WTC11 (cell line): ENCODE results near the gene RSL1D1. TPM values are rescaled to one million over a fixed set of nuclear protein-coding genes. Genes with fewer than 3 reads are reported as not detected.
A peak's percentile ranks its signal among the peaks of the same experiment; 100 is the strongest.

Source experiments
- ATAC-seq: fragments of 200-7000 bp; cut with Tn5 transposase; 2 replicates; pipeline ENCODE4 v1.10.0; 2021; ENCODE audit warnings: mild to moderate bottlenecking, moderate library complexity
- CTCF ChIA-PET: fragments of 300-600 bp; sonication (Branson Sonifier 250); formaldehyde crosslinking; loops from one replicate; lab custom pipeline; 2021; ENCODE audit warnings: antibody characterized with exemption; lab: Charles Lee
- POLR2A ChIA-PET: fragments of 350-600 bp; sonication (Branson Sonifier 250); formaldehyde crosslinking; loops from one replicate; lab custom pipeline; 2021; ENCODE audit warnings: antibody characterized with exemption; lab: Charles Lee
- DNase-seq: peaks from one replicate; pipeline ENCODE4 v3.0.0; 2021; ENCODE audit warnings: low spot score
- H3K27ac Mint-ChIP-seq: 2 replicates; pipeline ENCODE4 v1.8.0; 2021; ENCODE audit warnings: mixed read lengths
- H3K27me3 Mint-ChIP-seq: 2 replicates; pipeline ENCODE4 v1.8.0; 2021; ENCODE audit warnings: low read depth, mild to moderate bottlenecking, moderate library complexity, mixed read lengths
- H3K36me3 Mint-ChIP-seq: 2 replicates; pipeline ENCODE4 v1.8.0; 2021; ENCODE audit warnings: mixed read lengths
- H3K4me1 Mint-ChIP-seq: 2 replicates; pipeline ENCODE4 v1.8.0; 2022; ENCODE audit warnings: mixed read lengths
- H3K4me3 Mint-ChIP-seq: 2 replicates; pipeline ENCODE4 v1.8.0; 2021; ENCODE audit warnings: mild to moderate bottlenecking, moderate library complexity, mixed read lengths
- H3K9me3 Mint-ChIP-seq: 2 replicates; pipeline ENCODE4 v1.8.0; 2021; ENCODE audit warnings: mixed read lengths
- CREB1 ChIP-seq: sonication (generic); formaldehyde crosslinking; IDR thresholded peaks from 2 replicates; pipeline ENCODE4 v1.8.0; 2023; ENCODE audit warnings: mild to moderate bottlenecking, missing genetic modification reagents
- ELF4 ChIP-seq: sonication (generic); formaldehyde crosslinking; IDR thresholded peaks from 2 replicates; pipeline ENCODE4 v1.8.1; 2022; ENCODE audit warnings: low read depth, mild to moderate bottlenecking, moderate library complexity, missing genetic modification reagents
- EMX1 ChIP-seq: fragments of 250-450 bp; sonication (Bioruptor Pico); IDR thresholded peaks from 2 replicates; pipeline ENCODE4 v1.8.0; 2021; ENCODE audit warnings: mild to moderate bottlenecking
- GABPB1 ChIP-seq: sonication (generic); formaldehyde crosslinking; IDR thresholded peaks from 2 replicates; pipeline ENCODE4 v1.8.1; 2023; ENCODE audit warnings: mild to moderate bottlenecking, missing genetic modification reagents
- IRF2 ChIP-seq: sonication (generic); formaldehyde crosslinking; IDR thresholded peaks from 2 replicates; pipeline ENCODE4 v1.8.0; 2022; ENCODE audit warnings: low read depth, missing genetic modification reagents, borderline replicate concordance
- MXD4 ChIP-seq: fragments of 250-450 bp; sonication (Bioruptor Pico); IDR thresholded peaks from 2 replicates; pipeline ENCODE4 v1.8.0; 2021; ENCODE audit warnings: mild to moderate bottlenecking, moderate library complexity, borderline replicate concordance
- NR3C1 ChIP-seq: sonication (generic); formaldehyde crosslinking; conservative IDR thresholded peaks from 2 replicates; pipeline ENCODE4 v1.8.1; 2023; ENCODE audit warnings: low read depth, mild to moderate bottlenecking, missing genetic modification reagents
- PRRX2 ChIP-seq: fragments of 250-450 bp; sonication (Bioruptor Pico); IDR thresholded peaks from 2 replicates; pipeline ENCODE4 v1.8.0; 2021; ENCODE audit warnings: mild to moderate bottlenecking
- SMAD4 ChIP-seq: sonication (generic); formaldehyde crosslinking; IDR thresholded peaks from 2 replicates; pipeline ENCODE4 v1.8.0; 2022; ENCODE audit warnings: mild to moderate bottlenecking, missing genetic modification reagents
- SOX15 ChIP-seq: fragments of 250-450 bp; sonication (Bioruptor Pico); IDR thresholded peaks from 2 replicates; pipeline ENCODE4 v1.9.0; 2021; ENCODE audit warnings: mild to moderate bottlenecking
- TCF7 ChIP-seq: sonication (generic); formaldehyde crosslinking; IDR thresholded peaks from 2 replicates; pipeline ENCODE4 v1.8.0; 2022; ENCODE audit warnings: mild to moderate bottlenecking, low read depth, missing genetic modification reagents, moderate library complexity
- TP53 ChIP-seq: sonication (generic); formaldehyde crosslinking; IDR thresholded peaks from 2 replicates; pipeline ENCODE4 v1.8.1; 2023; ENCODE audit warnings: mild to moderate bottlenecking, missing genetic modification reagents
- ZBTB21 ChIP-seq: sonication (generic); formaldehyde crosslinking; IDR thresholded peaks from 2 replicates; pipeline ENCODE4 v1.8.1; 2023; ENCODE audit warnings: mild to moderate bottlenecking, missing genetic modification reagents, borderline replicate concordance
- total RNA-seq: library from RNA; stranded (reverse); gene quantifications from 3 replicates; pipeline ENCODE4 v1.2.3, GENCODE V29; 2021
- TF ChIP-seq, protein P1 (sequence below): sonication (generic); formaldehyde crosslinking; IDR thresholded peaks from 2 replicates; pipeline ENCODE4 v1.8.1; 2023; ENCODE audit warnings: mild to moderate bottlenecking, missing genetic modification reagents
- TF ChIP-seq, protein P2 (sequence below): sonication (generic); formaldehyde crosslinking; IDR thresholded peaks from 2 replicates; pipeline ENCODE4 v1.8.1; 2022; ENCODE audit warnings: low read depth, mild to moderate bottlenecking, moderate library complexity, missing genetic modification reagents, borderline replicate concordance
- TF ChIP-seq, protein P3 (sequence below): sonication (generic); formaldehyde crosslinking; IDR thresholded peaks from 2 replicates; pipeline ENCODE4 v1.8.1; 2023; ENCODE audit warnings: mild to moderate bottlenecking, missing genetic modification reagents, borderline replicate concordance
- TF ChIP-seq, protein P4 (sequence below): sonication (generic); formaldehyde crosslinking; IDR thresholded peaks from 2 replicates; pipeline ENCODE4 v1.8.1; 2022; ENCODE audit warnings: low read depth, missing genetic modification reagents, borderline replicate concordance
- TF ChIP-seq, protein P5 (sequence below): fragments of 250-450 bp; sonication (Bioruptor Pico); IDR thresholded peaks from 2 replicates; pipeline ENCODE4 v1.9.0; 2021; ENCODE audit warnings: mild to moderate bottlenecking
- TF ChIP-seq, protein P6 (sequence below): sonication (generic); formaldehyde crosslinking; IDR thresholded peaks from 2 replicates; pipeline ENCODE4 v1.8.1; 2023; ENCODE audit warnings: mild to moderate bottlenecking, moderate library complexity, missing genetic modification reagents
- TF ChIP-seq, protein P7 (sequence below): sonication (generic); formaldehyde crosslinking; IDR thresholded peaks from 2 replicates; pipeline ENCODE4 v1.8.0; 2023; ENCODE audit warnings: missing genetic modification reagents
- TF ChIP-seq, protein P8 (sequence below): sonication (generic); formaldehyde crosslinking; IDR thresholded peaks from 2 replicates; pipeline ENCODE4 v1.8.1; 2022; ENCODE audit warnings: mild to moderate bottlenecking, moderate library complexity, missing genetic modification reagents

The RSL1D1 gene
- total RNA-seq, 1 experiment from 2014 or later: 227 TPM

DNA sequence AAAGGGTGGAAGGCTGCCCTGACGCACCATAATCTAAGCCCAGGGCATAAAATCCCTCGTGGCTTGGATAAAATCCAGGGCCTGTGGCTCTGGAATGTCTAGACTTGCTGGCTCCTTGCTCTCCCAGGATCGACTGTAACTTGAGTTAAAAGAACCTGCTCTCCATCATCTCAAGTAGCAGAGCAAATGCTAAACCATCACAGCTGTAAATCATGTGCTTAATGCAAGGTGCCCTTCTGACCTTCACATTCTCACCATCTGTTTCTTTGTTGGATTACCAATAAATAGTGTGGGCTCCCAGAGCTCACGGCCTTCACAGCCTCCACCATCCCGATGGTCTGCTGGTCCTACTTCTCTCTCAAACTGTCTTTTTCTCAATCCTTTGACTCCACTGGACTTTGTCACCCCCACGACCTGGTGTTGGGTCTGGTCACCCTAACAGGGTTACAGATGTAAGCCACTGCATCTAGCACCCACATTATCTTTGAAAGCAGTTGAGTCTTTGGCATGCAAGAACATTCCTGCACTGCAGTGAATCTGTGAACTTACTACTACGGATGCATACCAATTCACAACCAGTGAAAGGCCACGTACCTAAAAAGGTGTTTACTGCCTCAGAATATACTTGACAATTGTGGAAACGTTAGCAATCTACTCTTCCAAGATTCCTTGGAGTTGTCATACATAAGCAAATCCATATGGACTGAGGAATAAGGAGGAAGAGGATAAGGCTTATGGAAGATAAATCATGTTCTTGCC is 15.3 kb downstream of the RSL1D1 start (continued):
- TF ChIP-seq, protein P1, sequence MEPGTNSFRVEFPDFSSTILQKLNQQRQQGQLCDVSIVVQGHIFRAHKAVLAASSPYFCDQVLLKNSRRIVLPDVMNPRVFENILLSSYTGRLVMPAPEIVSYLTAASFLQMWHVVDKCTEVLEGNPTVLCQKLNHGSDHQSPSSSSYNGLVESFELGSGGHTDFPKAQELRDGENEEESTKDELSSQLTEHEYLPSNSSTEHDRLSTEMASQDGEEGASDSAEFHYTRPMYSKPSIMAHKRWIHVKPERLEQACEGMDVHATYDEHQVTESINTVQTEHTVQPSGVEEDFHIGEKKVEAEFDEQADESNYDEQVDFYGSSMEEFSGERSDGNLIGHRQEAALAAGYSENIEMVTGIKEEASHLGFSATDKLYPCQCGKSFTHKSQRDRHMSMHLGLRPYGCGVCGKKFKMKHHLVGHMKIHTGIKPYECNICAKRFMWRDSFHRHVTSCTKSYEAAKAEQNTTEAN (CRISPR knock-in tag): no peak
- TF ChIP-seq, protein P2, sequence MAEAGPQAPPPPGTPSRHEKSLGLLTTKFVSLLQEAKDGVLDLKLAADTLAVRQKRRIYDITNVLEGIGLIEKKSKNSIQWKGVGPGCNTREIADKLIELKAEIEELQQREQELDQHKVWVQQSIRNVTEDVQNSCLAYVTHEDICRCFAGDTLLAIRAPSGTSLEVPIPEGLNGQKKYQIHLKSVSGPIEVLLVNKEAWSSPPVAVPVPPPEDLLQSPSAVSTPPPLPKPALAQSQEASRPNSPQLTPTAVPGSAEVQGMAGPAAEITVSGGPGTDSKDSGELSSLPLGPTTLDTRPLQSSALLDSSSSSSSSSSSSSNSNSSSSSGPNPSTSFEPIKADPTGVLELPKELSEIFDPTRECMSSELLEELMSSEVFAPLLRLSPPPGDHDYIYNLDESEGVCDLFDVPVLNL (CRISPR knock-in tag): no peak
- peak; percentile 47; the same call in 1 of the 2 replicates for TF ChIP-seq EMX1 (CRISPR knock-in tag)
- no peak for TF ChIP-seq ELF4 (CRISPR knock-in tag)
- TF ChIP-seq, protein P3, sequence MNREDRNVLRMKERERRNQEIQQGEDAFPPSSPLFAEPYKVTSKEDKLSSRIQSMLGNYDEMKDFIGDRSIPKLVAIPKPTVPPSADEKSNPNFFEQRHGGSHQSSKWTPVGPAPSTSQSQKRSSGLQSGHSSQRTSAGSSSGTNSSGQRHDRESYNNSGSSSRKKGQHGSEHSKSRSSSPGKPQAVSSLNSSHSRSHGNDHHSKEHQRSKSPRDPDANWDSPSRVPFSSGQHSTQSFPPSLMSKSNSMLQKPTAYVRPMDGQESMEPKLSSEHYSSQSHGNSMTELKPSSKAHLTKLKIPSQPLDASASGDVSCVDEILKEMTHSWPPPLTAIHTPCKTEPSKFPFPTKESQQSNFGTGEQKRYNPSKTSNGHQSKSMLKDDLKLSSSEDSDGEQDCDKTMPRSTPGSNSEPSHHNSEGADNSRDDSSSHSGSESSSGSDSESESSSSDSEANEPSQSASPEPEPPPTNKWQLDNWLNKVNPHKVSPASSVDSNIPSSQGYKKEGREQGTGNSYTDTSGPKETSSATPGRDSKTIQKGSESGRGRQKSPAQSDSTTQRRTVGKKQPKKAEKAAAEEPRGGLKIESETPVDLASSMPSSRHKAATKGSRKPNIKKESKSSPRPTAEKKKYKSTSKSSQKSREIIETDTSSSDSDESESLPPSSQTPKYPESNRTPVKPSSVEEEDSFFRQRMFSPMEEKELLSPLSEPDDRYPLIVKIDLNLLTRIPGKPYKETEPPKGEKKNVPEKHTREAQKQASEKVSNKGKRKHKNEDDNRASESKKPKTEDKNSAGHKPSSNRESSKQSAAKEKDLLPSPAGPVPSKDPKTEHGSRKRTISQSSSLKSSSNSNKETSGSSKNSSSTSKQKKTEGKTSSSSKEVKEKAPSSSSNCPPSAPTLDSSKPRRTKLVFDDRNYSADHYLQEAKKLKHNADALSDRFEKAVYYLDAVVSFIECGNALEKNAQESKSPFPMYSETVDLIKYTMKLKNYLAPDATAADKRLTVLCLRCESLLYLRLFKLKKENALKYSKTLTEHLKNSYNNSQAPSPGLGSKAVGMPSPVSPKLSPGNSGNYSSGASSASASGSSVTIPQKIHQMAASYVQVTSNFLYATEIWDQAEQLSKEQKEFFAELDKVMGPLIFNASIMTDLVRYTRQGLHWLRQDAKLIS: no peak
- TF ChIP-seq GABPB1 (CRISPR knock-in tag): 0 out of 2 replicates have a peak, but pooled peaks have one; percentile 10
- 0 out of 2 replicates have a peak, but pooled peaks have one; percentile 51 for TF ChIP-seq PRRX2 (CRISPR knock-in tag)
- TF ChIP-seq NR3C1: no peak
- TF ChIP-seq TCF7 (CRISPR knock-in tag): no peak

DNA sequence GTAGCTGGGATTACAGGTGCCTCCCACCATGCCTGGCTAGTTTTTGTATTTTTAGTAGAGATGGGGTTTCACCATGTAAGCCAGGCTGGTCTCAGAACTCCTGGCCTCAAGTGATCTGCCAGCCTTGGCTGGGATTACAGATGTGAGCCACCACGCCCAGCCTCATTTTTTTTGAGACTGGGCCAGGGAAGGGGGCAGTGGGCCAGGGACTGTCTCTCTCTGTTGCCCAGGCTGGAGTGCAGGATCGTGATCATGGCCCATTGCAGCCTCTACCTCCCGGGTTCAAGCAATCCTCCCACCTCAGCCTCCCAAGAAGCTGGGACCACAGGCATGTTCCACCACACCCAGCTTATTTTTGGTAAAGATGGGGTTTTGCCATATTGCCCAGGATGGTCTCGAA is 16.0 kb downstream of the RSL1D1 start:
- POLR2A ChIA-PET: interaction anchor here (0.5 to 0.6 kb wide), 2 partner anchors 9 to 118 kb away, joined by 4 read pairs; no protein-coding TSS in a partner anchor
- DNase-seq (no peak), ATAC-seq (no peak; the same call in 1 of the 2 replicates)
- CTCF ChIA-PET: interaction anchor here (1.8 to 2.1 kb wide), 2 partner anchors 38 to 121 kb away, joined by 6 to 11 read pairs; partner anchors contain the start of gene ZC3H7A
- H3K36me3 Mint-ChIP-seq: peaks cover 41% of the 10 kb centered on the region
- no peaks in the 10 kb centered on the region for H3K9me3 Mint-ChIP-seq
- H3K27me3 Mint-ChIP-seq: no peaks in the 10 kb centered on the region; the same call in 1 of the 2 replicates
- H3K27ac Mint-ChIP-seq: no peak overlapping the region
- H3K4me3 Mint-ChIP-seq: no peak overlapping the region
- H3K4me1 Mint-ChIP-seq: peaks cover 11% of the 10 kb centered on the region
- TF ChIP-seq SOX15 (no peak), SMAD4 (CRISPR knock-in tag) (no peak), CREB1 (no peak), ZBTB21 (no peak), TP53 (CRISPR knock-in tag) (no peak), MXD4 (CRISPR knock-in tag) (no peak), IRF2 (no peak)
- TF ChIP-seq, protein P4, sequence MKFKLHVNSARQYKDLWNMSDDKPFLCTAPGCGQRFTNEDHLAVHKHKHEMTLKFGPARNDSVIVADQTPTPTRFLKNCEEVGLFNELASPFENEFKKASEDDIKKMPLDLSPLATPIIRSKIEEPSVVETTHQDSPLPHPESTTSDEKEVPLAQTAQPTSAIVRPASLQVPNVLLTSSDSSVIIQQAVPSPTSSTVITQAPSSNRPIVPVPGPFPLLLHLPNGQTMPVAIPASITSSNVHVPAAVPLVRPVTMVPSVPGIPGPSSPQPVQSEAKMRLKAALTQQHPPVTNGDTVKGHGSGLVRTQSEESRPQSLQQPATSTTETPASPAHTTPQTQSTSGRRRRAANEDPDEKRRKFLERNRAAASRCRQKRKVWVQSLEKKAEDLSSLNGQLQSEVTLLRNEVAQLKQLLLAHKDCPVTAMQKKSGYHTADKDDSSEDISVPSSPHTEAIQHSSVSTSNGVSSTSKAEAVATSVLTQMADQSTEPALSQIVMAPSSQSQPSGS (CRISPR knock-in tag): no peak
- TF ChIP-seq, protein P5, sequence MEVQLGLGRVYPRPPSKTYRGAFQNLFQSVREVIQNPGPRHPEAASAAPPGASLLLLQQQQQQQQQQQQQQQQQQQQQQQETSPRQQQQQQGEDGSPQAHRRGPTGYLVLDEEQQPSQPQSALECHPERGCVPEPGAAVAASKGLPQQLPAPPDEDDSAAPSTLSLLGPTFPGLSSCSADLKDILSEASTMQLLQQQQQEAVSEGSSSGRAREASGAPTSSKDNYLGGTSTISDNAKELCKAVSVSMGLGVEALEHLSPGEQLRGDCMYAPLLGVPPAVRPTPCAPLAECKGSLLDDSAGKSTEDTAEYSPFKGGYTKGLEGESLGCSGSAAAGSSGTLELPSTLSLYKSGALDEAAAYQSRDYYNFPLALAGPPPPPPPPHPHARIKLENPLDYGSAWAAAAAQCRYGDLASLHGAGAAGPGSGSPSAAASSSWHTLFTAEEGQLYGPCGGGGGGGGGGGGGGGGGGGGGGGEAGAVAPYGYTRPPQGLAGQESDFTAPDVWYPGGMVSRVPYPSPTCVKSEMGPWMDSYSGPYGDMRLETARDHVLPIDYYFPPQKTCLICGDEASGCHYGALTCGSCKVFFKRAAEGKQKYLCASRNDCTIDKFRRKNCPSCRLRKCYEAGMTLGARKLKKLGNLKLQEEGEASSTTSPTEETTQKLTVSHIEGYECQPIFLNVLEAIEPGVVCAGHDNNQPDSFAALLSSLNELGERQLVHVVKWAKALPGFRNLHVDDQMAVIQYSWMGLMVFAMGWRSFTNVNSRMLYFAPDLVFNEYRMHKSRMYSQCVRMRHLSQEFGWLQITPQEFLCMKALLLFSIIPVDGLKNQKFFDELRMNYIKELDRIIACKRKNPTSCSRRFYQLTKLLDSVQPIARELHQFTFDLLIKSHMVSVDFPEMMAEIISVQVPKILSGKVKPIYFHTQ (CRISPR knock-in tag): no peak
- TF ChIP-seq, protein P6, sequence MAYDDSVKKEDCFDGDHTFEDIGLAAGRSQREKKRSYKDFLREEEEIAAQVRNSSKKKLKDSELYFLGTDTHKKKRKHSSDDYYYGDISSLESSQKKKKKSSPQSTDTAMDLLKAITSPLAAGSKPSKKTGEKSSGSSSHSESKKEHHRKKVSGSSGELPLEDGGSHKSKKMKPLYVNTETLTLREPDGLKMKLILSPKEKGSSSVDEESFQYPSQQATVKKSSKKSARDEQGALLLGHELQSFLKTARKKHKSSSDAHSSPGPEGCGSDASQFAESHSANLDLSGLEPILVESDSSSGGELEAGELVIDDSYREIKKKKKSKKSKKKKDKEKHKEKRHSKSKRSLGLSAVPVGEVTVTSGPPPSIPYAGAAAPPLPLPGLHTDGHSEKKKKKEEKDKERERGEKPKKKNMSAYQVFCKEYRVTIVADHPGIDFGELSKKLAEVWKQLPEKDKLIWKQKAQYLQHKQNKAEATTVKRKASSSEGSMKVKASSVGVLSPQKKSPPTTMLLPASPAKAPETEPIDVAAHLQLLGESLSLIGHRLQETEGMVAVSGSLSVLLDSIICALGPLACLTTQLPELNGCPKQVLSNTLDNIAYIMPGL: no peak
- TF ChIP-seq, protein P7, sequence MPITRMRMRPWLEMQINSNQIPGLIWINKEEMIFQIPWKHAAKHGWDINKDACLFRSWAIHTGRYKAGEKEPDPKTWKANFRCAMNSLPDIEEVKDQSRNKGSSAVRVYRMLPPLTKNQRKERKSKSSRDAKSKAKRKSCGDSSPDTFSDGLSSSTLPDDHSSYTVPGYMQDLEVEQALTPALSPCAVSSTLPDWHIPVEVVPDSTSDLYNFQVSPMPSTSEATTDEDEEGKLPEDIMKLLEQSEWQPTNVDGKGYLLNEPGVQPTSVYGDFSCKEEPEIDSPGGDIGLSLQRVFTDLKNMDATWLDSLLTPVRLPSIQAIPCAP (CRISPR knock-in tag): no peak
- TF ChIP-seq, protein P8, sequence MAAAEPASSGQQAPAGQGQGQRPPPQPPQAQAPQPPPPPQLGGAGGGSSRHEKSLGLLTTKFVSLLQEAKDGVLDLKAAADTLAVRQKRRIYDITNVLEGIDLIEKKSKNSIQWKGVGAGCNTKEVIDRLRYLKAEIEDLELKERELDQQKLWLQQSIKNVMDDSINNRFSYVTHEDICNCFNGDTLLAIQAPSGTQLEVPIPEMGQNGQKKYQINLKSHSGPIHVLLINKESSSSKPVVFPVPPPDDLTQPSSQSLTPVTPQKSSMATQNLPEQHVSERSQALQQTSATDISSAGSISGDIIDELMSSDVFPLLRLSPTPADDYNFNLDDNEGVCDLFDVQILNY: no peak
